K562 (cell line): ENCODE data around the gene FBXO28. TPM values are rescaled to one million over a fixed set of nuclear protein-coding genes. Genes with fewer than 3 reads are reported as not detected.
A peak's percentile ranks its signal among the peaks of the same experiment; 100 is the strongest.

ENCODE experiments used
- ARHGAP35 ChIP-seq: fragments of 450-650 bp; IDR thresholded peaks from 2 replicates; pipeline ENCODE4 v1.6.1; 2018; ENCODE audit not compliant: partially characterized antibody
- CBFA2T3 ChIP-seq: fragments of 450-650 bp; IDR thresholded peaks from 2 replicates; pipeline ENCODE4 v1.6.1; 2017
- FOXJ2 ChIP-seq: fragments of 200-800 bp; sonication (Bioruptor generic); IDR thresholded peaks from 2 replicates; pipeline ENCODE4 v1.6.1; 2016; ENCODE audit warnings: missing genetic modification characterization, missing compliant biosample characterization
- GTF2F1 ChIP-seq: IDR thresholded peaks from 2 replicates; pipeline ENCODE4 v1.6.1; 2011; ENCODE audit warnings: low read depth, low read length, improper control_type of control experiment
- HDAC1 ChIP-seq, 2 experiments: fragments of 450-650 bp; IDR thresholded peaks; 2 replicates each; pipeline ENCODE4 v1.6.1; 2016 to 2017; ENCODE audit warnings: inconsistent platforms in 1 of 2, mild to moderate bottlenecking in 1 of 2, moderate library complexity in 1 of 2
- HDAC6 ChIP-seq: IDR thresholded peaks from 2 replicates; pipeline ENCODE4 v1.6.1; 2012; ENCODE audit warnings: low read depth, mild to moderate bottlenecking, control low read depth, inconsistent platforms, low read length, moderate library complexity
- KHSRP ChIP-seq: fragments of 450-650 bp; IDR thresholded peaks from 2 replicates; pipeline ENCODE4 v1.6.1; 2017
- MCM3 ChIP-seq: fragments of 450-650 bp; IDR thresholded peaks from 2 replicates; pipeline ENCODE4 v1.6.1; 2016
- NCOA2 ChIP-seq, 2 experiments: fragments of 450-650 bp; IDR thresholded peaks; 2 replicates each; pipeline ENCODE4 v1.6.1; 2018; ENCODE audit warnings: mild to moderate bottlenecking in 2 of 2, moderate library complexity in 1 of 2; ENCODE audit not compliant: partially characterized antibody in 2 of 2
- NUFIP1 ChIP-seq: fragments of 450-650 bp; IDR thresholded peaks from 2 replicates; pipeline ENCODE4 v1.6.1; 2018; ENCODE audit not compliant: partially characterized antibody
- PCBP2 ChIP-seq: fragments of 200-400 bp; formaldehyde crosslinking; IDR thresholded peaks from 2 replicates; pipeline ENCODE4 v1.6.1; 2018; ENCODE audit warnings: low read length, low read depth, mild to moderate bottlenecking, moderate library complexity; ENCODE audit not compliant: poor library complexity, severe bottlenecking
- TAL1 ChIP-seq: fragments of 450-650 bp; IDR thresholded peaks from 2 replicates; pipeline ENCODE4 v1.6.1; 2016; ENCODE audit warnings: mild to moderate bottlenecking
- ZNF184 ChIP-seq: sonication (generic); formaldehyde crosslinking; IDR thresholded peaks from 2 replicates; pipeline ENCODE4 v1.5.0; 2020; ENCODE audit warnings: missing genetic modification reagents
- ZNF197 ChIP-seq: fragments of 200-800 bp; sonication (Bioruptor generic); IDR thresholded peaks from 2 replicates; pipeline ENCODE4 v1.6.1; 2016; ENCODE audit warnings: low read depth, missing genetic modification characterization, missing compliant biosample characterization
- ZNF311 ChIP-seq: fragments of 250-450 bp; sonication (Bioruptor Pico); IDR thresholded peaks from 2 replicates; pipeline ENCODE4 v1.4.0; 2020; ENCODE audit warnings: mild to moderate bottlenecking, moderate library complexity
- ZNF696 ChIP-seq: fragments of 250-450 bp; sonication (Bioruptor Pico); conservative IDR thresholded peaks from 2 replicates; pipeline ENCODE4 v1.4.0; 2020; ENCODE audit warnings: mild to moderate bottlenecking, moderate library complexity
- polyA plus RNA-seq, 8 experiments: library from polyadenylated mRNA; depleted of rRNA in 4 of 8; stranded (reverse) in 5 of 8; unstranded in 3 of 8; fragments of >200 nt; fragmentation: Nextera tagmentation in 2 of 8; fragmentation: Illumina TruSeq in 1 of 8; extraction: Ambion mirVana in 2 of 8; extraction: Trizol in 1 of 8; gene quantifications; 2 replicates each; pipeline versions ENCODE4 v1.2.1 to v1.2.3, GENCODE V29; 2011 to 2014; ENCODE audit warnings: inconsistent platforms in 1 of 8, missing spikeins in 1 of 8
- total RNA-seq, 7 experiments: library from RNA; depleted of rRNA in 6 of 7; stranded (reverse); fragments of >200 nt in 6 of 7; fragmentation: Illumina TruSeq in 2 of 7; extraction: Trizol in 2 of 7; gene quantifications; 2 replicates each; pipeline versions ENCODE4 v1.2.1 to v1.2.3, GENCODE V29; 2011 to 2021; ENCODE audit warnings: low replicate concordance in 1 of 7
- TF ChIP-seq, protein P1 (sequence below): sonication (generic); formaldehyde crosslinking; IDR thresholded peaks from 2 replicates; pipeline ENCODE4 v1.8.0; 2022; ENCODE audit warnings: missing genetic modification reagents, mild to moderate bottlenecking, borderline replicate concordance
- TF ChIP-seq, protein P2 (sequence below): fragments of 450-650 bp; formaldehyde crosslinking; IDR thresholded peaks from 2 replicates; pipeline ENCODE4 v1.4.0; 2022; ENCODE audit warnings: missing genetic modification characterization
- TF ChIP-seq, protein P3 (sequence below), 2 experiments: fragments of 450-650 bp in 1 of 2; IDR thresholded peaks; 2 replicates each; pipeline ENCODE4 v1.6.1; 2011 to 2017; ENCODE audit warnings: low read depth in 2 of 2, antibody characterized with exemption in 1 of 2, borderline replicate concordance in 1 of 2, low read length in 1 of 2, mild to moderate bottlenecking in 1 of 2, mixed read lengths in 1 of 2; ENCODE audit not compliant: control insufficient read depth in 1 of 2
- TF ChIP-seq, protein P4 (sequence below): fragments of 250-450 bp; sonication (Bioruptor Pico); IDR thresholded peaks from 2 replicates; pipeline ENCODE4 v1.5.1; 2021; ENCODE audit warnings: mild to moderate bottlenecking
- TF ChIP-seq, protein P5 (sequence below): sonication (generic); IDR thresholded peaks from 2 replicates; pipeline ENCODE4 v1.6.1; 2016

Gene FBXO28
- total and polyA plus RNA-seq, 9 of the 15 experiments (the other 6 are each of a cell fraction or from before 2014, with no cell fraction given): 4.1 to 34.8 (median 25.3) TPM

DNA sequence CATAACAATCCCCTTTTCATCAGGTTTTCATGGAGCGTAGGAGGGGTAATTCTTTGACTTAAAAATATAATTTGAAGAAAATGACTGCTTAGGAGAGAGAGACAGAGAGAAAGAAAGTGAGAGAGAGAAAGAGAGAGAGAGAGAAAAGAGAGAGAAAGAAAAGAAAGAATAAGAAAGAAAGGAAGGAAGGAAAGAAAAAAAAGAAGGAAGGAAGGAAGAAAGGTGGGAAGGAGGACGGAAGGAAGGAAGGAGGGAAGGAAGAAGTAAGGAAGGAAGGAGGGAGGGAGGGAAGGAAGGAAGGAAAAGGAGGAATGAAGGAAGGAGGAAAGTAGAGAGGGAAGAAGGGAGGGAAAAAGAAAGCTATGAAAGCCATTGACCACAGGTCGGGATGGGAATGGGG is 58.3 kb downstream of the FBXO28 start (continued):
- TF ChIP-seq, protein P1, sequence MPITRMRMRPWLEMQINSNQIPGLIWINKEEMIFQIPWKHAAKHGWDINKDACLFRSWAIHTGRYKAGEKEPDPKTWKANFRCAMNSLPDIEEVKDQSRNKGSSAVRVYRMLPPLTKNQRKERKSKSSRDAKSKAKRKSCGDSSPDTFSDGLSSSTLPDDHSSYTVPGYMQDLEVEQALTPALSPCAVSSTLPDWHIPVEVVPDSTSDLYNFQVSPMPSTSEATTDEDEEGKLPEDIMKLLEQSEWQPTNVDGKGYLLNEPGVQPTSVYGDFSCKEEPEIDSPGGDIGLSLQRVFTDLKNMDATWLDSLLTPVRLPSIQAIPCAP (CRISPR knock-in tag): no peak
- TF ChIP-seq NUFIP1 (no peak), KHSRP (0 out of 2 replicates have a peak, but pooled peaks have one; percentile 24), TAL1 (no peak), HDAC6 (no peak), ZNF311 (CRISPR knock-in tag) (no peak), NCOA2 (IDR thresholded peaks at IDR 0.05; ENCODE audit: partially characterized antibody in 2 of 2) (peak in 1 of 2 experiments; percentile 39), ZNF184 (CRISPR knock-in tag) (no peak), ZNF696 (no peak), MCM3 (0 out of 2 replicates have a peak, but pooled peaks have one; percentile 17), CBFA2T3 (no peak), ZNF197 (CRISPR knock-in tag) (no peak), FOXJ2 (no peak), GTF2F1 (no peak), ARHGAP35 (peak; percentile 7), PCBP2 (peak; percentile 78), HDAC1 (IDR thresholded peaks at IDR 0.05) (0 out of 4 replicates have a peak, but pooled peaks of 1 of the 2 experiments have one; percentile 23)
- TF ChIP-seq, protein P2, sequence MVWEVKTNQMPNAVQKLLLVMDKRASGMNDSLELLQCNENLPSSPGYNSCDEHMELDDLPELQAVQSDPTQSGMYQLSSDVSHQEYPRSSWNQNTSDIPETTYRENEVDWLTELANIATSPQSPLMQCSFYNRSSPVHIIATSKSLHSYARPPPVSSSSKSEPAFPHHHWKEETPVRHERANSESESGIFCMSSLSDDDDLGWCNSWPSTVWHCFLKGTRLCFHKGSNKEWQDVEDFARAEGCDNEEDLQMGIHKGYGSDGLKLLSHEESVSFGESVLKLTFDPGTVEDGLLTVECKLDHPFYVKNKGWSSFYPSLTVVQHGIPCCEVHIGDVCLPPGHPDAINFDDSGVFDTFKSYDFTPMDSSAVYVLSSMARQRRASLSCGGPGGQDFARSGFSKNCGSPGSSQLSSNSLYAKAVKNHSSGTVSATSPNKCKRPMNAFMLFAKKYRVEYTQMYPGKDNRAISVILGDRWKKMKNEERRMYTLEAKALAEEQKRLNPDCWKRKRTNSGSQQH (CRISPR knock-in tag): 0 out of 2 replicates have a peak, but pooled peaks have one; percentile 39
- TF ChIP-seq, protein P3, sequence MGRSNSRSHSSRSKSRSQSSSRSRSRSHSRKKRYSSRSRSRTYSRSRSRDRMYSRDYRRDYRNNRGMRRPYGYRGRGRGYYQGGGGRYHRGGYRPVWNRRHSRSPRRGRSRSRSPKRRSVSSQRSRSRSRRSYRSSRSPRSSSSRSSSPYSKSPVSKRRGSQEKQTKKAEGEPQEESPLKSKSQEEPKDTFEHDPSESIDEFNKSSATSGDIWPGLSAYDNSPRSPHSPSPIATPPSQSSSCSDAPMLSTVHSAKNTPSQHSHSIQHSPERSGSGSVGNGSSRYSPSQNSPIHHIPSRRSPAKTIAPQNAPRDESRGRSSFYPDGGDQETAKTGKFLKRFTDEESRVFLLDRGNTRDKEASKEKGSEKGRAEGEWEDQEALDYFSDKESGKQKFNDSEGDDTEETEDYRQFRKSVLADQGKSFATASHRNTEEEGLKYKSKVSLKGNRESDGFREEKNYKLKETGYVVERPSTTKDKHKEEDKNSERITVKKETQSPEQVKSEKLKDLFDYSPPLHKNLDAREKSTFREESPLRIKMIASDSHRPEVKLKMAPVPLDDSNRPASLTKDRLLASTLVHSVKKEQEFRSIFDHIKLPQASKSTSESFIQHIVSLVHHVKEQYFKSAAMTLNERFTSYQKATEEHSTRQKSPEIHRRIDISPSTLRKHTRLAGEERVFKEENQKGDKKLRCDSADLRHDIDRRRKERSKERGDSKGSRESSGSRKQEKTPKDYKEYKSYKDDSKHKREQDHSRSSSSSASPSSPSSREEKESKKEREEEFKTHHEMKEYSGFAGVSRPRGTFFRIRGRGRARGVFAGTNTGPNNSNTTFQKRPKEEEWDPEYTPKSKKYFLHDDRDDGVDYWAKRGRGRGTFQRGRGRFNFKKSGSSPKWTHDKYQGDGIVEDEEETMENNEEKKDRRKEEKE (IDR thresholded peaks at IDR 0.05; ENCODE audit: borderline replicate concordance in 1 of 2, control insufficient read depth in 1 of 2, low read depth in 2 of 2, low read length in 1 of 2): 0 out of 4 replicates have a peak, but pooled peaks of 1 of the 2 experiments have one; percentile 14
- TF ChIP-seq, protein P4, sequence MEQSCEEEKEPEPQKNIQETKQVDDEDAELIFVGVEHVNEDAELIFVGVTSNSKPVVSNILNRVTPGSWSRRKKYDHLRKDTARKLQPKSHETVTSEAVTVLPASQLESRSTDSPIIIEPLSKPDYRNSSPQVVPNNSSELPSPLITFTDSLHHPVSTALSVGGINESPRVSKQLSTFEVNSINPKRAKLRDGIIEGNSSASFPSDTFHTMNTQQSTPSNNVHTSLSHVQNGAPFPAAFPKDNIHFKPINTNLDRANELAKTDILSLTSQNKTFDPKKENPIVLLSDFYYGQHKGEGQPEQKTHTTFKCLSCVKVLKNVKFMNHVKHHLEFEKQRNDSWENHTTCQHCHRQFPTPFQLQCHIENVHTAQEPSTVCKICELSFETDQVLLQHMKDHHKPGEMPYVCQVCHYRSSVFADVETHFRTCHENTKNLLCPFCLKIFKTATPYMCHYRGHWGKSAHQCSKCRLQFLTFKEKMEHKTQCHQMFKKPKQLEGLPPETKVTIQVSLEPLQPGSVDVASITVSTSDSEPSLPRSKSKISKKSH (CRISPR knock-in tag): no peak
- TF ChIP-seq, protein P5, sequence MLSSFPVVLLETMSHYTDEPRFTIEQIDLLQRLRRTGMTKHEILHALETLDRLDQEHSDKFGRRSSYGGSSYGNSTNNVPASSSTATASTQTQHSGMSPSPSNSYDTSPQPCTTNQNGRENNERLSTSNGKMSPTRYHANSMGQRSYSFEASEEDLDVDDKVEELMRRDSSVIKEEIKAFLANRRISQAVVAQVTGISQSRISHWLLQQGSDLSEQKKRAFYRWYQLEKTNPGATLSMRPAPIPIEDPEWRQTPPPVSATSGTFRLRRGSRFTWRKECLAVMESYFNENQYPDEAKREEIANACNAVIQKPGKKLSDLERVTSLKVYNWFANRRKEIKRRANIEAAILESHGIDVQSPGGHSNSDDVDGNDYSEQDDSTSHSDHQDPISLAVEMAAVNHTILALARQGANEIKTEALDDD: no peak
